K562 (cell line): ENCODE data around the gene TRMT112. TPM values are rescaled to one million over a fixed set of nuclear protein-coding genes. Genes with fewer than 3 reads are reported as not detected.
A peak's percentile ranks its signal among the peaks of the same experiment; 100 is the strongest.

ENCODE experiments used
- ATAC-seq: fragments of 200-7000 bp; cut with Tn5 transposase; 3 replicates; pipeline ENCODE4 v1.9.1; 2020; ENCODE audit warnings: moderate library complexity
- BruUV-seq: library from RNA; stranded (reverse); fragments of 400-500 nt; replicated peaks from 2 replicates; lab custom pipeline; 2021; lab: Mats Ljungman, UMichigan
- CTCF ChIA-PET: fragments of 300-600 bp; formaldehyde crosslinking; extraction: SDS; loops from one replicate; lab custom pipeline; 2021; ENCODE audit warnings: low intra/inter-chr PET ratio; lab: Yijun Ruan, JAX
- POLR2A ChIA-PET: fragments of 300-600, 350-650 bp; sonication (Branson Sonifier 250); formaldehyde crosslinking; extraction: SDS; loops from one replicate; lab custom pipeline; 2021; ENCODE audit warnings: antibody characterized with exemption, inconsistent platforms; lab: Yijun Ruan, JAX
- DNase-seq, 4 experiments: peaks; one replicate each; pipeline versions ENCODE4 v3.0.0 to v3.0.0-alpha.2; 2011 to 2018; ENCODE audit warnings: low spot score in 3 of 4, mixed read lengths in 3 of 4; ENCODE audit errors: extremely low read depth in 1 of 4
- FAIRE-seq: peaks from 2 replicates; lab custom pipeline; 2011; peaks lifted over from hg19 to GRCh38; lab: Jason Lieb, UNC
- H2AFZ ChIP-seq: 2 replicates; pipeline ENCODE4 v1.6.0; 2011; ENCODE audit warnings: low read depth, low read length, control low read depth, inconsistent platforms
- H3K27ac ChIP-seq: fragments of 200-600 bp; 3 replicates; pipeline ENCODE4 v1.8.0; 2011; ENCODE audit warnings: low read depth, mild to moderate bottlenecking, control low read depth, inconsistent platforms, low read length, moderate library complexity, mixed read lengths; ENCODE audit errors: extremely low read depth
- H3K27me3 ChIP-seq, 2 experiments: fragments of 300-600 bp in 1 of 2; 2 replicates in 1 of 2; 3 replicates in 1 of 2; pipeline versions ENCODE4 v1.6.0 to v1.8.0; 2011; ENCODE audit warnings: inconsistent platforms in 2 of 2, low read length in 2 of 2, mild to moderate bottlenecking in 1 of 2, mixed read lengths in 1 of 2, moderate library complexity in 1 of 2; ENCODE audit not compliant: control insufficient read depth in 2 of 2, insufficient read depth in 2 of 2
- H3K36me3 ChIP-seq: fragments of 300-600 bp; 3 replicates; pipeline ENCODE4 v1.8.0; 2011; ENCODE audit warnings: mild to moderate bottlenecking, low read length, inconsistent platforms; ENCODE audit not compliant: control insufficient read depth, insufficient read depth
- H3K4me1 ChIP-seq, 2 experiments: fragments of 200-600 bp in 1 of 2; replicated peaks in 1 of 2; 2 replicates in 1 of 2; 3 replicates in 1 of 2; pipeline versions ENCODE4 v1.5.1 to v1.8.0; 2011; ENCODE audit warnings: inconsistent platforms in 2 of 2, low read length in 2 of 2, mild to moderate bottlenecking in 1 of 2, mixed read lengths in 1 of 2, moderate library complexity in 1 of 2; ENCODE audit not compliant: control insufficient read depth in 2 of 2, insufficient read depth in 2 of 2
- H3K4me2 ChIP-seq: 2 replicates; pipeline ENCODE4 v1.6.1; 2011; ENCODE audit warnings: low read length, control low read depth, inconsistent platforms, mixed read lengths; ENCODE audit not compliant: insufficient read depth
- H3K4me3 ChIP-seq: fragments of 200-600 bp; sonication (generic), shearing (Covaris generic); 2 replicates; pipeline ENCODE4 v1.5.1; 2016; ENCODE audit warnings: control low read depth, inconsistent platforms
- H3K79me2 ChIP-seq: fragments of 200-600 bp; 3 replicates; pipeline ENCODE4 v1.8.0; 2011; ENCODE audit warnings: low read length, inconsistent platforms; ENCODE audit not compliant: control insufficient read depth, insufficient read depth
- H3K9ac ChIP-seq, 2 experiments: 2 replicates each; pipeline versions ENCODE4 v1.6.0 to v1.6.1; 2011; ENCODE audit warnings: low read depth in 2 of 2, low read length in 2 of 2, control low read depth in 1 of 2, inconsistent platforms in 1 of 2, mild to moderate bottlenecking in 1 of 2, mixed read lengths in 1 of 2; ENCODE audit not compliant: insufficient read depth in 1 of 2
- H3K9me1 ChIP-seq: one replicate; pipeline ENCODE4 v1.6.0; 2011; ENCODE audit warnings: inconsistent platforms, mild to moderate bottlenecking, low read length, moderate library complexity; ENCODE audit not compliant: control insufficient read depth, insufficient read depth
- H3K9me3 ChIP-seq: replicated peaks from 2 replicates; pipeline ENCODE4 v1.5.1; 2011; ENCODE audit warnings: low read depth, low read length, inconsistent platforms; ENCODE audit not compliant: control insufficient read depth, insufficient read depth
- H4K20me1 ChIP-seq: replicated peaks from 2 replicates; pipeline ENCODE4 v1.6.1; 2011; ENCODE audit warnings: low read length, inconsistent platforms, mixed read lengths; ENCODE audit not compliant: control insufficient read depth, insufficient read depth
- ERF ChIP-seq: fragments of 450-650 bp; formaldehyde crosslinking; IDR thresholded peaks from 2 replicates; pipeline ENCODE4 v1.4.0; 2020; ENCODE audit warnings: mild to moderate bottlenecking, mixed read lengths
- FOXA3 ChIP-seq, 2 experiments: fragments of 450-650 bp in 1 of 2; sonication (generic) in 1 of 2; formaldehyde crosslinking; IDR thresholded peaks in 1 of 2; conservative IDR thresholded peaks in 1 of 2; 2 replicates each; pipeline versions ENCODE4 v1.4.0 to v1.8.0; 2020 to 2022; ENCODE audit warnings: mild to moderate bottlenecking in 2 of 2, missing genetic modification reagents in 1 of 2
- HDAC8 ChIP-seq: fragments of 450-650 bp; IDR thresholded peaks from 2 replicates; pipeline ENCODE4 v1.6.1; 2016; ENCODE audit warnings: mild to moderate bottlenecking, missing genetic modification characterization, moderate library complexity, missing compliant biosample characterization
- HIVEP1 ChIP-seq: fragments of 250-450 bp; sonication (Bioruptor Pico); IDR thresholded peaks from 2 replicates; pipeline ENCODE4 v1.4.0; 2020; ENCODE audit warnings: mild to moderate bottlenecking
- HLTF ChIP-seq: fragments of 450-650 bp; IDR thresholded peaks from 2 replicates; pipeline ENCODE4 v1.6.1; 2016
- NCOA1 ChIP-seq: fragments of 450-650 bp; IDR thresholded peaks from 2 replicates; pipeline ENCODE4 v1.6.1; 2016; ENCODE audit warnings: low read depth
- NCOA2 ChIP-seq, 2 experiments: fragments of 450-650 bp; IDR thresholded peaks; 2 replicates each; pipeline ENCODE4 v1.6.1; 2018; ENCODE audit warnings: mild to moderate bottlenecking in 2 of 2, moderate library complexity in 1 of 2; ENCODE audit not compliant: partially characterized antibody in 2 of 2
- POLR2AphosphoS2 ChIP-seq: IDR thresholded peaks from 2 replicates; pipeline ENCODE4 v1.6.1; 2012; ENCODE audit warnings: low read length, improper control_type of control experiment
- SOX6 ChIP-seq: fragments of 450-650 bp; IDR thresholded peaks from 2 replicates; pipeline ENCODE4 v1.6.1; 2014; ENCODE audit warnings: mild to moderate bottlenecking
- SP2 ChIP-seq: IDR thresholded peaks from 2 replicates; pipeline ENCODE4 v1.6.1; 2011; ENCODE audit warnings: mild to moderate bottlenecking, low read depth, low read length, moderate library complexity; ENCODE audit not compliant: poor library complexity, severe bottlenecking; ENCODE audit errors: extremely low read depth
- YBX1 ChIP-seq: fragments of 450-650 bp; IDR thresholded peaks from 2 replicates; pipeline ENCODE4 v1.7.1; 2016; ENCODE audit warnings: mild to moderate bottlenecking
- ZNF41 ChIP-seq: fragments of 250-450 bp; sonication (Bioruptor Pico); conservative IDR thresholded peaks from 2 replicates; pipeline ENCODE4 v1.4.0; 2020; ENCODE audit warnings: mild to moderate bottlenecking
- WGBS: fragments of 100-300 bp; shearing (Covaris generic); methylation state at CpG from one replicate; pipeline ENCODE4 v1.1.6; 2016; ENCODE audit warnings: low coverage, mixed read lengths; ENCODE audit not compliant: insufficient coverage; ENCODE audit errors: missing lambda C conversion rate; 5-methylcytosine and 5-hydroxymethylcytosine counted together
- in situ Hi-C: fragments of 300-500 bp; cut with MboI; formaldehyde crosslinking; loops from 4 replicates; pipeline ENCODE4 v1.15.0; 2018; ENCODE audit warnings: inconsistent platforms, mixed read lengths
- intact Hi-C: fragments of 100-400 bp; cut with micrococcal nuclease; formaldehyde crosslinking; loops from 2 replicates; pipeline ENCODE4 v1.14.2; 2022
- polyA plus RNA-seq, 8 experiments: library from polyadenylated mRNA; depleted of rRNA in 4 of 8; stranded (reverse) in 5 of 8; unstranded in 3 of 8; fragments of >200 nt; fragmentation: Nextera tagmentation in 2 of 8; fragmentation: Illumina TruSeq in 1 of 8; extraction: Ambion mirVana in 2 of 8; extraction: Trizol in 1 of 8; gene quantifications; 2 replicates each; pipeline versions ENCODE4 v1.2.1 to v1.2.3, GENCODE V29; 2011 to 2014; ENCODE audit warnings: inconsistent platforms in 1 of 8, missing spikeins in 1 of 8
- total RNA-seq, 7 experiments: library from RNA; depleted of rRNA in 6 of 7; stranded (reverse); fragments of >200 nt in 6 of 7; fragmentation: Illumina TruSeq in 2 of 7; extraction: Trizol in 2 of 7; gene quantifications; 2 replicates each; pipeline versions ENCODE4 v1.2.1 to v1.2.3, GENCODE V29; 2011 to 2021; ENCODE audit warnings: low replicate concordance in 1 of 7
- TF ChIP-seq, protein P1 (sequence below): fragments of 250-450 bp; sonication (Bioruptor Pico); IDR thresholded peaks from 2 replicates; pipeline ENCODE4 v1.8.0; 2022; ENCODE audit warnings: moderate library complexity, mild to moderate bottlenecking, inconsistent platforms
- TF ChIP-seq, protein P2 (sequence below): sonication (generic); formaldehyde crosslinking; IDR thresholded peaks from 2 replicates; pipeline ENCODE4 v1.8.0; 2022; ENCODE audit warnings: mild to moderate bottlenecking, missing genetic modification reagents
- TF ChIP-seq, protein P3 (sequence below): fragments of 200-800 bp; sonication (Bioruptor generic); IDR thresholded peaks from 2 replicates; pipeline ENCODE4 v1.6.1; 2017; ENCODE audit warnings: missing genetic modification characterization, missing compliant biosample characterization
- TF ChIP-seq, protein P4 (sequence below): fragments of 450-650 bp; IDR thresholded peaks from 2 replicates; pipeline ENCODE4 v1.7.0; 2016; ENCODE audit warnings: borderline replicate concordance

Gene TRMT112
- total and polyA plus RNA-seq, 9 of the 15 experiments (the other 6 are each of a cell fraction or from before 2014, with no cell fraction given): 162 to 444 (median 300) TPM

DNA sequence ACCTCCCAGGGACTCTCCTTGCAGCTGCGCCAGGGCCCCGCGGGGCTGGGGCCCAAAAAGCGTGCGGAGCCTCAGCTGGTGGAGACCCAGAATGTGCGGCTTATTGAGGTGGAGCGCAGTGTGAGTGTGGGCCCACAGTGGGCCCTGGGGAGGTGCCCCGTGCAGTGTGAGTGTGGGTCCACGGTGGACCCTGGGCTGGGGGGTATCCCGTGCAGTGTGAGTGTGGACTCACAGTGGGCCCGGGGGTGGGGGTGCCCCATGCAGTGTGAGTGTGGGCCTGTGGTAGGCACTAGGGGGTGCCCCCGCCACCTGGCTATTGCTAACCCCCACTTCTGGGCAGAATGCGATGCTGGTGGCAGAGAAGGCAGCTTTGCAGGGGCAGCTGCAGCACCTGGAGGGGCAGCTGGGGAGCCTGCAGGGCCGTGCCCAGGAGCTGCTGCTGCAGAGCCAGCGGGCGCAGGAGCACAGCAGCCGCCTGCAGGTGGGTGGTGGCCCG lies 33.8 kb upstream of the TRMT112 start:
- intact Hi-C loops: no loop called here

More for the DNA sequence above, 33.8 kb upstream of the TRMT112 start:
- in situ Hi-C loops: no loop called here
- H3K9me1 ChIP-seq: no peaks in the 10 kb centered on the region
- H3K4me3 ChIP-seq: no peak overlapping the region
- DNase-seq (no peak), ATAC-seq (no peak), FAIRE-seq (no peak)
- POLR2A ChIA-PET: interaction anchor here (0.5 to 1.1 kb wide), 3 partner anchors 9 to 282 kb away, joined by 3 to 5 read pairs (median 3); no protein-coding TSS in a partner anchor
- no peaks in the 10 kb centered on the region for H3K36me3 ChIP-seq
- peaks cover 3% of the 10 kb centered on the region; the same call in 1 of the 3 replicates for H3K79me2 ChIP-seq
- H2AFZ ChIP-seq: no peak overlapping the region
- no peak overlapping the region for H3K27ac ChIP-seq
- 0 out of 4 replicates have a peak overlapping the region, but pooled peaks of 1 of the 2 experiments have one; percentile 1 for H3K9ac ChIP-seq
- no TSS peak for BruUV-seq
- CTCF ChIA-PET: no interaction called here
- peaks cover 6 to 67% of the 10 kb centered on the region in 2 experiments; a peak in 4 of 5 replicates for H3K4me1 ChIP-seq
- H3K27me3 ChIP-seq: no peaks in the 10 kb centered on the region
- 56% methylated on average over 18 of the region's 18 CpGs for WGBS
- no peak overlapping the region for H3K4me2 ChIP-seq
- no peak for TF ChIP-seq FOXA3 (CRISPR knock-in tag; conservative IDR thresholded peaks at IDR 0.05 in 1 of 2, IDR thresholded peaks at IDR 0.05 in 1 of 2)
- TF ChIP-seq, protein P1, sequence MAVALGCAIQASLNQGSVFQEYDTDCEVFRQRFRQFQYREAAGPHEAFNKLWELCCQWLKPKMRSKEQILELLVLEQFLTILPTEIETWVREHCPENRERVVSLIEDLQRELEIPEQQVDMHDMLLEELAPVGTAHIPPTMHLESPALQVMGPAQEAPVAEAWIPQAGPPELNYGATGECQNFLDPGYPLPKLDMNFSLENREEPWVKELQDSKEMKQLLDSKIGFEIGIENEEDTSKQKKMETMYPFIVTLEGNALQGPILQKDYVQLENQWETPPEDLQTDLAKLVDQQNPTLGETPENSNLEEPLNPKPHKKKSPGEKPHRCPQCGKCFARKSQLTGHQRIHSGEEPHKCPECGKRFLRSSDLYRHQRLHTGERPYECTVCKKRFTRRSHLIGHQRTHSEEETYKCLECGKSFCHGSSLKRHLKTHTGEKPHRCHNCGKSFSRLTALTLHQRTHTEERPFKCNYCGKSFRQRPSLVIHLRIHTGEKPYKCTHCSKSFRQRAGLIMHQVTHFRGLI (CRISPR knock-in tag): no peak
- TF ChIP-seq NCOA1: no peak
- TF ChIP-seq POLR2AphosphoS2: no peak
- TF ChIP-seq, protein P2, sequence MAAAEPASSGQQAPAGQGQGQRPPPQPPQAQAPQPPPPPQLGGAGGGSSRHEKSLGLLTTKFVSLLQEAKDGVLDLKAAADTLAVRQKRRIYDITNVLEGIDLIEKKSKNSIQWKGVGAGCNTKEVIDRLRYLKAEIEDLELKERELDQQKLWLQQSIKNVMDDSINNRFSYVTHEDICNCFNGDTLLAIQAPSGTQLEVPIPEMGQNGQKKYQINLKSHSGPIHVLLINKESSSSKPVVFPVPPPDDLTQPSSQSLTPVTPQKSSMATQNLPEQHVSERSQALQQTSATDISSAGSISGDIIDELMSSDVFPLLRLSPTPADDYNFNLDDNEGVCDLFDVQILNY (CRISPR knock-in tag): no peak
- TF ChIP-seq HDAC8 (tag): no peak
- TF ChIP-seq NCOA2 (IDR thresholded peaks at IDR 0.05; ENCODE audit: partially characterized antibody in 2 of 2): no peak
- TF ChIP-seq HLTF: no peak
- TF ChIP-seq YBX1: no peak
- no peak for TF ChIP-seq ZNF41
- TF ChIP-seq ERF (CRISPR knock-in tag): no peak
- TF ChIP-seq SP2: no peak
- no peak for TF ChIP-seq SOX6
- TF ChIP-seq, protein P3, sequence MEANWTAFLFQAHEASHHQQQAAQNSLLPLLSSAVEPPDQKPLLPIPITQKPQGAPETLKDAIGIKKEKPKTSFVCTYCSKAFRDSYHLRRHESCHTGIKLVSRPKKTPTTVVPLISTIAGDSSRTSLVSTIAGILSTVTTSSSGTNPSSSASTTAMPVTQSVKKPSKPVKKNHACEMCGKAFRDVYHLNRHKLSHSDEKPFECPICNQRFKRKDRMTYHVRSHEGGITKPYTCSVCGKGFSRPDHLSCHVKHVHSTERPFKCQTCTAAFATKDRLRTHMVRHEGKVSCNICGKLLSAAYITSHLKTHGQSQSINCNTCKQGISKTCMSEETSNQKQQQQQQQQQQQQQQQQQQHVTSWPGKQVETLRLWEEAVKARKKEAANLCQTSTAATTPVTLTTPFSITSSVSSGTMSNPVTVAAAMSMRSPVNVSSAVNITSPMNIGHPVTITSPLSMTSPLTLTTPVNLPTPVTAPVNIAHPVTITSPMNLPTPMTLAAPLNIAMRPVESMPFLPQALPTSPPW (CRISPR knock-in tag): no peak
- TF ChIP-seq HIVEP1 (CRISPR knock-in tag): no peak
- TF ChIP-seq, protein P4, sequence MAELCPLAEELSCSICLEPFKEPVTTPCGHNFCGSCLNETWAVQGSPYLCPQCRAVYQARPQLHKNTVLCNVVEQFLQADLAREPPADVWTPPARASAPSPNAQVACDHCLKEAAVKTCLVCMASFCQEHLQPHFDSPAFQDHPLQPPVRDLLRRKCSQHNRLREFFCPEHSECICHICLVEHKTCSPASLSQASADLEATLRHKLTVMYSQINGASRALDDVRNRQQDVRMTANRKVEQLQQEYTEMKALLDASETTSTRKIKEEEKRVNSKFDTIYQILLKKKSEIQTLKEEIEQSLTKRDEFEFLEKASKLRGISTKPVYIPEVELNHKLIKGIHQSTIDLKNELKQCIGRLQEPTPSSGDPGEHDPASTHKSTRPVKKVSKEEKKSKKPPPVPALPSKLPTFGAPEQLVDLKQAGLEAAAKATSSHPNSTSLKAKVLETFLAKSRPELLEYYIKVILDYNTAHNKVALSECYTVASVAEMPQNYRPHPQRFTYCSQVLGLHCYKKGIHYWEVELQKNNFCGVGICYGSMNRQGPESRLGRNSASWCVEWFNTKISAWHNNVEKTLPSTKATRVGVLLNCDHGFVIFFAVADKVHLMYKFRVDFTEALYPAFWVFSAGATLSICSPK: no peak
- TF ChIP-seq, all 486 proteins: peak for 0
- Histone ChIP-seq H4K20me1 (no peaks in the 10 kb centered on the region), H3K9me3 (no peaks in the 10 kb centered on the region)
